ENCODE results near the gene CDH23. TPM values are rescaled to one million over a fixed set of nuclear protein-coding genes. Genes with fewer than 3 reads are reported as not detected.

CDH23 gene
- total and polyA plus RNA-seq, 9 of the 15 experiments (the other 6 are each of a cell fraction or from before 2014, with no cell fraction given), result 0.18 to 1.2 (median 0.47) TPM

GRCh38 chr10:71641449-71641848 lies 244.7 kb downstream of the CDH23 start (continued):
- TF ChIP-seq MGA (IDR thresholded peaks at IDR 0.05) (no peak), IRF1 (CRISPR knock-in tag; IDR thresholded peaks at IDR 0.05; ENCODE audit: borderline replicate concordance) (no peak), ZC3H8 (IDR thresholded peaks at IDR 0.05) (no peak), GTF2E2 (tag; IDR thresholded peaks at IDR 0.05) (no peak), NFIX (CRISPR knock-in tag; IDR thresholded peaks at IDR 0.05; ENCODE audit: low read depth) (no peak), HOXB6 (CRISPR knock-in tag; IDR thresholded peaks at IDR 0.05; ENCODE audit: borderline replicate concordance) (no peak), RHOXF2B (CRISPR knock-in tag; conservative IDR thresholded peaks at IDR 0.05) (no peak), ZNF316 (IDR thresholded peaks at IDR 0.05) (no peak)
